SH-SY5Y (cell line): Measurements from ENCODE around the gene PKN2.

ENCODE experiments used
- GATA2 ChIP-seq: IDR thresholded peaks from 2 replicates; pipeline ENCODE4 v1.6.1; 2011; ENCODE audit warnings: mild to moderate bottlenecking, low read depth, low read length
- GATA3 ChIP-seq: IDR thresholded peaks from 2 replicates; pipeline ENCODE4 v1.6.1; 2011; ENCODE audit warnings: low read depth, mild to moderate bottlenecking, low read length, moderate library complexity

DNA sequence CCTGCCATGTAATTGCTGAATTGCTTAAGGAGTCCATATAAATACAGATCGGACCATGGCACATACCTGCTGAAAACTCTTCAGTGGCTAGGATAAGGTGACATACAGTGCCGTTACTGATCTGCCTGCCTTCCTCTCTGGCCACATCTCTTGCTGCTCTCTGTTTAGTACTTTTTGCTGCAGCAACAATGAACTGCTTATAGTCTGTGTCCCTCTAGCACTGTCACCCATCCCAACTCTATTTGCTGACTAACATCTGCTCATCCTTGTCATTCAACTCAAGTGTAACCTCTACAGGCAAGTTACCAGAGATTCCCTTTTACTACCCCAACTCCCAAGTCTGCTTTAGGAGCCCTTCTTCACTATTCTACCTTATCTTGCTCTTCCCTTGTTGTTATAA lies 141.6 kb downstream of the PKN2 start:
- TF ChIP-seq GATA2 (no peak), GATA3 (no peak)
